ENCODE data around the gene POU2F2.

DNA sequence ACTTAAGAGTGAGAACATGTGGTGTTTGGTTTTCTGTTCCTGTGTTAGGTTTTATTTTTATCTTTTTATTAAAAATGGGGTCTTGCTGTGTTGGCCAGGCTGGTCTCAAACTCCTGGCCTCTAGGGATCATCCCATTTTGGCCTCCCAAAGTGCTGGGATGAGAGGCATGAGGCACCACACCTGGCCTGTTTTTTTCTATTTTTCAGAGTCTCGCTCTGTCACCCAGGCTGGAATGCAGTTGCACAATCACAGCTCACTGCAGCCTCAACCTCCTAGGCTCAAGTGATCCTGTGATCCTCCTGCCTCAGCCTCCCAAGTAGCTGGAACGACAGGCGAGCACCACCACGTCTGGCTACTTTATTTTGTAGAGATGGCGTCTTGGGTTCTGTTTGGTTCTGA, 48.7 kb downstream of the POU2F2 start:
- TF ChIP-seq CTCF (IDR thresholded peaks at IDR 0.05; ENCODE audit: insufficient read depth, low read length, poor library complexity, severe bottlenecking) (no peak), EZH2phosphoT487 (conservative IDR thresholded peaks at IDR 0.05; ENCODE audit: low read length) (no peak)
